MM.1S (cell line): ENCODE results near the gene DHRS7.

Source experiments
- CTCF ChIP-seq: fragments of 300-600 bp; sonication (generic); IDR thresholded peaks from 2 replicates; pipeline ENCODE4 v1.5.1; 2016; ENCODE audit warnings: antibody characterized with exemption, low read length, mixed read lengths
- EZH2 ChIP-seq: fragments of 300-600 bp; sonication (generic); optimal IDR thresholded peaks from 2 replicates; pipeline ENCODE3; 2017; ENCODE audit warnings: low read depth, mild to moderate bottlenecking, antibody characterized with exemption, low read length, mixed read lengths

- TF ChIP-seq CTCF (no peak), EZH2 (no peak)
Observed at GRCh38 chr14:60196291-60196690, 31.1 kb upstream of the DHRS7 start.
